ENCODE measurements around the gene C13orf46. TPM values are rescaled to one million over a fixed set of nuclear protein-coding genes. Genes with fewer than 3 reads are reported as not detected.

C13orf46 gene
- total RNA-seq, 1 donor from 2014 or later = 0.33 TPM

DNA sequence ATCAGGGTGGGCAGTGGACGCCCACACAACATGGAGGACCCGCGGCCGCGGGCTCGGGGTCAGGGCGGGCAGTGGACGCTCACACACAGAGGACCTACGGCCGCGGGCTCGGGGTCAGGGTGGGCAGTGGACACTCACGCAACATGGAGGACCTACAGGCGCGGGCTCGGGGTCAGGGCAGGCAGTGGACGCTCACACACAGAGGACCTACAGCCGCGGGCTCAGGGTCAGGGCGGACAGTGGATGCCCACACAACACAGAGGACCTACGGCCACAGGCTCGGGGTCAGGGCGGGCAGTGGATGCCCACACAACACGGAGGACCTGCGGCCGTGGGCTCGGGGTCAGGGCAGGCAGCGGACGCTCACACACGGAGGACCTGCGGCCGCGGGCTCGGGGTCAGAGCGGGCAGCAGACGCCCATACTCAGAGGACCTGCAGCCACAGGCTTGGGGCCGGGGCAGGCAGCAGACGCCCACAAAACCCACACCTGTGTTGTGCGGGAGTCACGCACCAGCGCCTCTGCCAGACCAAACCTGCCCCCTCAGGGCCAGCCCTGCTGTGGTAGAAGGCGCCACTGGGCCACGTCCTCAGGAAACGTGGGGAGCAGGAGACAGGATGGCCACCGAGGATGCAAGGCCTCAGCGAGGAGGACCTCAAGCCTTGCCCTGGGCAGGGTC, 27.6 kb upstream of the C13orf46 start:
- Histone ChIP-seq H3K4me1 (peaks cover 15% of the 10 kb centered on the region), H3K27ac (replicated peaks) (no peak overlapping the region), H3K27me3 (ENCODE audit: low read depth) (no peaks in the 10 kb centered on the region), H3K36me3 (peaks cover under 1% of the 10 kb centered on the region), H3K4me3 (no peak overlapping the region), H3K9me3 (replicated peaks) (no peaks in the 10 kb centered on the region)
- DNase-seq = no peak
- intact Hi-C loops (cut with micrococcal nuclease) = no loop called here
- TF ChIP-seq, protein P1, sequence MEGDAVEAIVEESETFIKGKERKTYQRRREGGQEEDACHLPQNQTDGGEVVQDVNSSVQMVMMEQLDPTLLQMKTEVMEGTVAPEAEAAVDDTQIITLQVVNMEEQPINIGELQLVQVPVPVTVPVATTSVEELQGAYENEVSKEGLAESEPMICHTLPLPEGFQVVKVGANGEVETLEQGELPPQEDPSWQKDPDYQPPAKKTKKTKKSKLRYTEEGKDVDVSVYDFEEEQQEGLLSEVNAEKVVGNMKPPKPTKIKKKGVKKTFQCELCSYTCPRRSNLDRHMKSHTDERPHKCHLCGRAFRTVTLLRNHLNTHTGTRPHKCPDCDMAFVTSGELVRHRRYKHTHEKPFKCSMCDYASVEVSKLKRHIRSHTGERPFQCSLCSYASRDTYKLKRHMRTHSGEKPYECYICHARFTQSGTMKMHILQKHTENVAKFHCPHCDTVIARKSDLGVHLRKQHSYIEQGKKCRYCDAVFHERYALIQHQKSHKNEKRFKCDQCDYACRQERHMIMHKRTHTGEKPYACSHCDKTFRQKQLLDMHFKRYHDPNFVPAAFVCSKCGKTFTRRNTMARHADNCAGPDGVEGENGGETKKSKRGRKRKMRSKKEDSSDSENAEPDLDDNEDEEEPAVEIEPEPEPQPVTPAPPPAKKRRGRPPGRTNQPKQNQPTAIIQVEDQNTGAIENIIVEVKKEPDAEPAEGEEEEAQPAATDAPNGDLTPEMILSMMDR (IDR thresholded peaks at IDR 0.05; ENCODE audit: borderline replicate concordance) = no peak

DNA sequence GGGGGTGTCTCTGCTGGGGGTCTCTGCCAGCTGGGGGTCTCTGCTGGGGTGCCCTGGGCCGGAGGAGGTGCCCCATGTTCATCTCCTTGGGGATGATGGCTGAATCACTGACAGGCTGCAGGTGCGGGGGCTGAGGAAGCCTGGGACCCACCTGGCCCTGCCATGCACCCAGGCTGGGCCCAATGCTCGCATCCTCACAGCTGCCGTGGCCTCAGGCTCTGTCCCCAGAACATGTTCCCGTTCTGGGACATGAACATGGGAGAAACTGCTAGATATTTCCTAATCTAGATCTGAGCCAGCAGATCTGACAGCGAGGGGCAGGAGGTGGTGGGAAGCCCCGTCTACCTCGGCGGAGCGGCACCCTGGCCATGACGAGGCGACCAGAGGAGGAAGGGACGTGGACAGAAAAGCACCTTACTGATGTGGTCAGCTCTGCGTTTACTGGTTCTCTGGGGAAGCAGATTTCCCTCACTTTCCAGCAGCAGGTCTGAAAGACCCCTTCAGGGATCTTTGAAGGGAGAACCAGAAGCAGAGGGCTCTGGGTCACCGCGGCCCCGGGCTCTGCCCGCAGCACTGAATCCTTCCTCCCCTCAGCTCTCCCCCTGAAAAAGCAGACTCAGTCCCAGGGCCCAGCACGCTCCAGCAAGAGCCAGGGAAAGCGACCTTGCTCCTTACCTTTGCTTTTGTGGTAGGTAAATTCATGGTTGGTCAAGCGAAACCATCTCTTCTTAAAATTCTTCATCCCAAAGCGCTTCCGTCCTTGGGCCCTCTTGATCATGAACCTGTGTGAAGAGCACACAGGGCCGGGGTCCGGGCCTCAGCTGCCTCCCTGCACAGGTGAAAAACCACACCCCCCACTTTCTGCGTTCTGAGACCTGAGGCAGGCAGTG, 26.5 kb upstream of the C13orf46 start:
- H3K4me1 ChIP-seq = peaks cover 15% of the 10 kb centered on the region
- H3K36me3 ChIP-seq = peaks cover 6% of the 10 kb centered on the region
- no peaks in the 10 kb centered on the region for H3K9me3 ChIP-seq (replicated peaks)
- intact Hi-C loops (cut with micrococcal nuclease) = no loop called here
- H3K27ac ChIP-seq (replicated peaks) = no peak overlapping the region
- H3K27me3 ChIP-seq (ENCODE audit: low read depth) = no peaks in the 10 kb centered on the region
- no peak for DNase-seq
- H3K4me3 ChIP-seq = no peak overlapping the region
- TF ChIP-seq, protein P1 (IDR thresholded peaks at IDR 0.05; ENCODE audit: borderline replicate concordance) = no peak

DNA sequence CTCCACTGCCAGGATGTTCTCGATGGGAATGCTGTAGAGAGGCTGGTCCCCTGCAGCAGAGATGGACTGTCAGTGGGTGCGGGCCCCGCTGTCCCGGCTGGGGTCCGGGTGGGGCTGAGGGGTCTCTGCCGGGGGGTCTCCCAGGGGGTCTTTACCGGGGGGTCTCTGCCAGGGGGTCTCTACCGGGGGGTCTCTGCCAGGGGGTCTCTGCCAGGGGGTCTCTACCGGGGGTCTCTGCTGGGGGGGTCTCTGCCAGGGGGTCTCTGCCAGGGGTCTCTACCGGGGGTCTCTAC, 25.7 kb upstream of the C13orf46 start:
- no peak overlapping the region for H3K27ac ChIP-seq (replicated peaks)
- intact Hi-C loops (cut with micrococcal nuclease) = no loop called here
- peaks cover 6% of the 10 kb centered on the region for H3K36me3 ChIP-seq

DNA sequence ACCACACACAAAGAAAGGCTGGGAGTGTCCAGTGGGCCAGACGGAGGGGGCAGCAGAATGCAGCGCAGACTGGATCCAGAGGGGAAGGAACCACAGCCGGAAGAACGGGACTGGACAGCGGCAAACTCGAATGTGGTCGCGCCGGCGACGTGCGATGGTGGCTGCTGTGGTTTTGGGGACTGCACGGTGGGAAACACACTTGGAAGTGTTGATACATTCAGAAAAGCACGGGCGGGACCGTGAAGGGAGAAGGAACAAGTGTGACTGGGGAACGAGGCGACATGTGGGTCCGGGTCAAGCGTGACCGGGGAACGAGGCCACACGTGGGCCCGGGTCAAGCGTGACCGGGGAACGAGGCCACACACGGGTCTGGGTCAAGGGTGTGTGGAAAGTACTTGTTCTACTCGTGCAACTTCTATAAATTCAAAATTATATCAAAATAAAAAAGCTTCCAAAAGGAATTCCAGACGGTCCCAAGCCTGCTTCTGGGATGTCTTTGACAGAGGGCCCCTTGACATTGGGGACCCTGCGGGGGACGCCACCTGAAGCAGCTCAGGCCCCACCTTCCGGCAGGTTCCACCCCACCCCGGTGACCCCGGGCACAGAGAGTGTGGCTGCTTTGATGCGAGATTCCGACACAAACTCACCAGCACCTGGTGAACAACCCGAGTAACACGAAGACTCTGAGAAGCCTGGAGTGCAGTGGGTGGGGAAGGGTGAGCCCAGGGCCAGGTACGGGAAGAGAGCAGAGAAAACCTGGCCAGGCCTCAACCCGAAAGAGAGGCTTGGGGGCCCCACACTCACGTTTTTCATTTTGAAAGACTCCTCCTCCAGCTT, 25.1 kb upstream of the C13orf46 start:
- Histone ChIP-seq H3K4me1 (peaks cover 15% of the 10 kb centered on the region), H3K9me3 (replicated peaks) (no peaks in the 10 kb centered on the region), H3K27me3 (ENCODE audit: low read depth) (no peaks in the 10 kb centered on the region), H3K4me3 (no peak overlapping the region), H3K36me3 (peaks cover 6% of the 10 kb centered on the region), H3K27ac (replicated peaks) (peak overlapping the region; percentile 40)
- intact Hi-C loops (cut with micrococcal nuclease) = no loop called here
- TF ChIP-seq, protein P1 (IDR thresholded peaks at IDR 0.05; ENCODE audit: borderline replicate concordance) = no peak
- no peak for DNase-seq

More for the DNA sequence above, 25.7 kb upstream of the C13orf46 start:
- Histone ChIP-seq H3K27me3 (ENCODE audit: low read depth) (no peaks in the 10 kb centered on the region), H3K4me1 (peaks cover 15% of the 10 kb centered on the region), H3K4me3 (no peak overlapping the region), H3K9me3 (replicated peaks) (no peaks in the 10 kb centered on the region)
- TF ChIP-seq, protein P1 (IDR thresholded peaks at IDR 0.05; ENCODE audit: borderline replicate concordance) = no peak
- no peak for DNase-seq
